Suprapubic skin (tissue), 4 donors: ENCODE results near the gene SMIM32.

ENCODE experiments used
- CTCF ChIP-seq, 2 donors: fragments of 200-600 bp in 1 of 2; fragments of 450-650 bp in 1 of 2; sonication (generic) in 1 of 2; IDR thresholded peaks; one replicate each; pipeline ENCODE4 v1.5.1; 2016 to 2019; ENCODE audit warnings: antibody characterized with exemption in 2 of 2, mild to moderate bottlenecking in 1 of 2, moderate library complexity in 1 of 2
- POLR2A ChIP-seq, 2 donors: fragments of 450-650 bp; IDR thresholded peaks; one replicate each; pipeline ENCODE4 v1.6.1; 2017; ENCODE audit warnings: antibody characterized with exemption in 2 of 2, mild to moderate bottlenecking in 2 of 2, moderate library complexity in 2 of 2
- POLR2AphosphoS5 ChIP-seq, 3 donors: sonication (generic); formaldehyde crosslinking; IDR thresholded peaks; one replicate each; pipeline ENCODE4 v1.6.1; 2017; ENCODE audit warnings: antibody characterized with exemption in 3 of 3

- TF ChIP-seq CTCF (IDR thresholded peaks at IDR 0.05) (no peak), POLR2AphosphoS5 (IDR thresholded peaks at IDR 0.05) (no peak), POLR2A (IDR thresholded peaks at IDR 0.05) (no peak)
Observed at GRCh38 chr5:136236479-136237083, 43.6 kb upstream of the SMIM32 start.
